CD4-positive, alpha-beta T cell (primary cell): Measurements from ENCODE around the gene PSMA6. TPM values are rescaled to one million over a fixed set of nuclear protein-coding genes. Genes with fewer than 3 reads are reported as not detected.
"Not testable (repeated sequence)": the region's sequence is repeated elsewhere in the genome, so short reads cannot be mapped to it uniquely, and the experiment has no call there.

Experiments
- ATAC-seq: fragments of 200-7000 bp; cut with Tn5 transposase; one replicate; pipeline ENCODE4 v1.10.0; 2022; ENCODE audit warnings: mild to moderate bottlenecking; ENCODE audit not compliant: poor library complexity
- CTCF ChIA-PET: fragments of 350-600 bp; sonication (Branson Sonifier 250); formaldehyde crosslinking; loops from one replicate; lab custom pipeline; 2021; ENCODE audit warnings: antibody characterized with exemption, inconsistent platforms; lab: Charles Lee
- POLR2A ChIA-PET: fragments of 350-600 bp; sonication (Branson Sonifier 250); formaldehyde crosslinking; loops from one replicate; lab custom pipeline; 2021; ENCODE audit warnings: antibody characterized with exemption, inconsistent platforms; lab: Charles Lee
- DNase-seq, 14 experiments: peaks; one replicate each; pipeline ENCODE4 v3.0.0-alpha.2; 2013 to 2020; ENCODE audit warnings: mixed read lengths in 2 of 14
- H3K27ac ChIP-seq, 2 donors: one replicate each; pipeline versions ENCODE4 v1.5.1 to v1.7.0; 2013; ENCODE audit warnings: low read length in 2 of 2, low read depth in 1 of 2, mild to moderate bottlenecking in 1 of 2
- H3K27me3 ChIP-seq, 2 experiments: 1 replicate in 1 of 2; 2 replicates in 1 of 2; pipeline versions ENCODE4 v1.6.1 to v1.7.0; 2013; ENCODE audit warnings: low read length in 2 of 2, control low read depth in 1 of 2, mild to moderate bottlenecking in 1 of 2, moderate library complexity in 1 of 2; ENCODE audit not compliant: insufficient read depth in 2 of 2, control insufficient read depth in 1 of 2
- H3K36me3 ChIP-seq: one replicate; pipeline ENCODE4 v1.6.1; 2013; ENCODE audit warnings: low read length, control low read depth; ENCODE audit not compliant: insufficient read depth
- H3K4me1 ChIP-seq: one replicate; pipeline ENCODE4 v1.6.1; 2013; ENCODE audit warnings: low read length, control low read depth; ENCODE audit not compliant: insufficient read depth
- H3K4me3 ChIP-seq: one replicate; pipeline ENCODE4 v1.5.1; 2013; ENCODE audit warnings: mild to moderate bottlenecking, low read length, moderate library complexity
- H3K9me3 ChIP-seq, 2 experiments: 1 replicate in 1 of 2; 2 replicates in 1 of 2; pipeline versions ENCODE4 v1.6.1 to v1.7.0; 2013; ENCODE audit warnings: low read length in 2 of 2, mild to moderate bottlenecking in 2 of 2, control low read depth in 1 of 2, moderate library complexity in 1 of 2; ENCODE audit not compliant: control insufficient read depth in 1 of 2, insufficient read depth in 1 of 2
- H3K27ac Mint-ChIP-seq: one replicate; pipeline ENCODE4 v1.8.0; 2020; ENCODE audit warnings: mixed read lengths
- H3K27me3 Mint-ChIP-seq: one replicate; pipeline ENCODE4 v1.8.0; 2021; ENCODE audit warnings: mixed read lengths
- H3K36me3 Mint-ChIP-seq: one replicate; pipeline ENCODE4 v1.8.0; 2021; ENCODE audit warnings: low read depth, mixed read lengths
- H3K4me1 Mint-ChIP-seq: one replicate; pipeline ENCODE4 v1.8.0; 2021; ENCODE audit warnings: low read depth, mixed read lengths
- H3K4me3 Mint-ChIP-seq: one replicate; pipeline ENCODE4 v1.8.0; 2020; ENCODE audit warnings: mild to moderate bottlenecking, mixed read lengths
- H3K9me3 Mint-ChIP-seq: one replicate; pipeline ENCODE4 v1.8.0; 2020; ENCODE audit warnings: mixed read lengths
- intact Hi-C, 2 experiments: fragments of 100-400 bp; cut with DNase I in 1 of 2; cut with micrococcal nuclease in 1 of 2; formaldehyde crosslinking; loops; one replicate each; pipeline versions ENCODE4 v1.15.1 to v1.9.0; 2023 to 2025; cut with DNase I, micrococcal nuclease
- total RNA-seq, 174 experiments: library from RNA in 2 of 174; stranded (reverse) in 2 of 174; gene quantifications; one replicate each; pipeline ENCODE4 v1.2.3 and lab custom pipeline; 2021 to 2026
- TF ChIP-seq, protein P1 (sequence below): fragments of 200-600 bp; IDR thresholded peaks from one replicate; pipeline ENCODE4 v1.8.0; 2022; ENCODE audit warnings: antibody characterized with exemption, mild to moderate bottlenecking

The PSMA6 gene
- total RNA-seq, 2 experiments from 2014 or later: 80.8 TPM

DNA sequence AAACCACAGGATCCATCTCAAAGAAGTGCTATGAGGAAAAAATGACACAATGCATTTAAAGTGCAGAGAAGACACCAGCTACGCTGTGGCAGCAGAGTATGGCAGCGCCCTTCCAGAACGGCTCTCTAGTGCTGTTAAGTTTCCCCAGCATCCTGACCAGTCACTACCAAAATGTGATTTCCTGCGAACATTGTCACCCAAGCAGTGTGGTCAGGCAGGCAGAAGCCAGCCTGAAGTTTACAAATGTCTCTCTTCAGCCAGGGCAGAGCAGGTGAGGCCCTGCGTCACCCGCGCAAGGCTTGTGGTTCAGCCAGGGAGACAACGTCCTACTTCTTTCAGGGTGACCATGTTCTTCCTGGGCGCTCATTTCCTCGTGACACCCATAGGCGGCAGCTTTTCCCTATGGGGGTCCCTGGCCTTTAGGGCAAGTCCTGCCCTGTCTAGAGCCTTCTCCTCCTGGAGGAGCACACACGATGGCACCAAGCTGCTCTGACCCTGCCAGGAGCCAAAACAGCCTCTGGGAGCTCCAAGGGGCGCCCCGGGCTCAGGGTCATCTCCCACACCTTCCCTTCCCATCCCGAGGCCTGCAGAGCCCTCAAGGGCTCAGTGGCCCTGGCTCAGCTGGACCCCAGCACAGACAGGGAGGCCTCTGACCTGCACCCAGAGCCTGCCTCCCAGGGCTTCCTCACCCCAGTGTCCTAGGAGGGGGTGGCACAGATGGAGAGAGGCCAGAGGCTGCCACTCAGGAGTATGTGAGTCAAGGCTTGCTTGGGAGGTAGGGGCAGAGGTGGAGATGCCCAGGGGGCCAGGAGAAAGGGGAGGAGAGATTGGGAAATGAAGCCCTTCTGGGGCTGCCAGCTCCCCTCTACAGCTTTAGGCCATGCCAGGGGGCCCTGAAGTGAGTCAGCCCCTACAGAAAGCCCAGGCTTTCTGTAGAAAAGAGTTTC lies 41.9 kb downstream of the PSMA6 start:
- DNase-seq: peak in 6 of 14 experiments; percentile 7 to 68 (median 30)

DNA sequence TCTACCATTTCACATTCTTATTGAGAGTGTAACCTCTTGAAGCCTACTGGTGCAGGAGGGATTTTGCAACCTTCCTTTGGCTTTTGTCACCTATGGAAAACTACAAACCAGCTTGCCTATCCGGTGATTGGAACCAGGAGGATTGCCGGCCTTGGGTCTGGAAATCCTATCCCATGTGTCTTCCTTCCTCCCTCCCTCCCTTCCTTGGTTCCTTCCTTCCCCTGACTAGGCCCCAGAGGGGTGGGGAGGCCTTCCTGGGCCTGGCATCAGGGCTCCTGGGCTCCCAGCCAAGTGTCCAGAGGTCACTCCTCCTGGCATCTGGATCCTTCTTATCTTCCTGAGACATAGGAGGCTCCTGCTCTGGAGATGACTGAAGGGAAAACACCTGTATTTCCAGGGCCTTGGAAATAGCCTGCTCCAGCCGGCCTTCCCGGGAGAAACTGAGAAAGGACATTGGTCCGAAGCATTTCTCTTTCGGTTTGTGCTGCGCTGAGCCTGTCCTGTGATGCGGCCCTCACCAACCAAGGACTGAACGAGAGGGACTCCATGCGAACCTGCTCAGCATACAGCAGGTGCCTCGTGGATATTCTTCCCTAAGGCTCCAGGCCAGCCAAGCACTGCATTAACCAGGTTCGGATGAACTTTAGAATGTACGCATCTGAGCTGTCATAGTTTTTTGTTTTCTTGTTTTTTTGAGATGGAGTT lies 43.4 kb downstream of the PSMA6 start:
- Histone ChIP-seq H3K36me3 (no peaks in the 10 kb centered on the region), H3K9me3 (no peaks in the 10 kb centered on the region), H3K4me1 (peaks cover 46% of the 10 kb centered on the region), H3K27ac (no peak overlapping the region), H3K4me3 (no peak overlapping the region), H3K27me3 (no peaks in the 10 kb centered on the region)
- POLR2A ChIA-PET: interaction anchor here (2.1 kb wide), 1 partner anchor 68 kb away, joined by 9 read pairs; the partner anchor contains the start of gene NFKBIA
- Mint-ChIP-seq H3K36me3 (no peaks in the 10 kb centered on the region), H3K4me3 (no peak overlapping the region), H3K27ac (no peak overlapping the region), H3K4me1 (peaks cover 27% of the 10 kb centered on the region), H3K9me3 (no peaks in the 10 kb centered on the region), H3K27me3 (no peaks in the 10 kb centered on the region)
- ATAC-seq (no peak), DNase-seq (no peak)
- intact Hi-C loops: no loop called here
- CTCF ChIA-PET: no interaction called here
- TF ChIP-seq, protein P1, sequence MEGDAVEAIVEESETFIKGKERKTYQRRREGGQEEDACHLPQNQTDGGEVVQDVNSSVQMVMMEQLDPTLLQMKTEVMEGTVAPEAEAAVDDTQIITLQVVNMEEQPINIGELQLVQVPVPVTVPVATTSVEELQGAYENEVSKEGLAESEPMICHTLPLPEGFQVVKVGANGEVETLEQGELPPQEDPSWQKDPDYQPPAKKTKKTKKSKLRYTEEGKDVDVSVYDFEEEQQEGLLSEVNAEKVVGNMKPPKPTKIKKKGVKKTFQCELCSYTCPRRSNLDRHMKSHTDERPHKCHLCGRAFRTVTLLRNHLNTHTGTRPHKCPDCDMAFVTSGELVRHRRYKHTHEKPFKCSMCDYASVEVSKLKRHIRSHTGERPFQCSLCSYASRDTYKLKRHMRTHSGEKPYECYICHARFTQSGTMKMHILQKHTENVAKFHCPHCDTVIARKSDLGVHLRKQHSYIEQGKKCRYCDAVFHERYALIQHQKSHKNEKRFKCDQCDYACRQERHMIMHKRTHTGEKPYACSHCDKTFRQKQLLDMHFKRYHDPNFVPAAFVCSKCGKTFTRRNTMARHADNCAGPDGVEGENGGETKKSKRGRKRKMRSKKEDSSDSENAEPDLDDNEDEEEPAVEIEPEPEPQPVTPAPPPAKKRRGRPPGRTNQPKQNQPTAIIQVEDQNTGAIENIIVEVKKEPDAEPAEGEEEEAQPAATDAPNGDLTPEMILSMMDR: no peak

More for the DNA sequence above, 41.9 kb downstream of the PSMA6 start:
- no peak overlapping the region for H3K4me3 ChIP-seq
- ChIA-PET CTCF (interaction anchor here (1.3 kb wide), 1 partner anchor 24 kb away, joined by 4 read pairs; no protein-coding TSS in a partner anchor), POLR2A (interaction anchor here (1.0 to 2.9 kb wide), 6 partner anchors 12 to 71 kb away, joined by 3 to 35 read pairs (median 7); partner anchors contain the start of genes NFKBIA and PSMA6)
- Mint-ChIP-seq H3K9me3 (no peaks in the 10 kb centered on the region), H3K27ac (peak overlapping the region; percentile 78), H3K27me3 (no peaks in the 10 kb centered on the region), H3K4me3 (peak overlapping the region; percentile 15), H3K4me1 (peaks cover 27% of the 10 kb centered on the region), H3K36me3 (no peaks in the 10 kb centered on the region)
- H3K27ac ChIP-seq: peak overlapping the region; percentile 5 to 64
- peak; percentile 47 for ATAC-seq
- TF ChIP-seq, protein P1: no peak
- H3K27me3 ChIP-seq: no peaks in the 10 kb centered on the region
- intact Hi-C loops: no loop called here
- H3K4me1 ChIP-seq: peaks cover 31% of the 10 kb centered on the region
- no peaks in the 10 kb centered on the region for H3K9me3 ChIP-seq
- no peaks in the 10 kb centered on the region for H3K36me3 ChIP-seq

DNA sequence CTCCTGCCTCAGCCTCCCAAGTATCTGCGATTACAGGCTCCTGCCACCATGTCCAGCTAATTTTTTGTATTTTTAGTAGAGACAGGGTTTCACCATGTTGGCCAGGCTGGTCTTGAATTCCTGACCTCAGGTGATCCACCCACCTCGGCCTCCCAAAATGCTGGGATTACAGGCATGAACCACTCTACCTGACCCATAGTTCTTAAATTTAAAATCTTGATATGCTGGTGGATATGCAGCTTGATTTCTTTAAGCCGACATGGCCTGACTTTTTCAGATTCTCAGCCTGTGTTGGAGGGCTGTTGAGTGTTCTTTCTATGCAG lies 44.0 kb downstream of the PSMA6 start:
- H3K27ac ChIP-seq, intact Hi-C loops, H3K4me3 ChIP-seq, H3K36me3 ChIP-seq, H3K9me3 ChIP-seq, CTCF ChIA-PET, DNase-seq, H3K9me3 Mint-ChIP-seq, H3K27me3 Mint-ChIP-seq, ATAC-seq, H3K27me3 ChIP-seq, H3K36me3 Mint-ChIP-seq, H3K27ac Mint-ChIP-seq, H3K4me3 Mint-ChIP-seq: not testable (repeated sequence)
- H3K4me1 Mint-ChIP-seq: peaks cover 27% of the 10 kb centered on the region
- POLR2A ChIA-PET: interaction anchor here (2.1 kb wide), 1 partner anchor 68 kb away, joined by 9 read pairs; the partner anchor contains the start of gene NFKBIA
- peaks cover 52% of the 10 kb centered on the region for H3K4me1 ChIP-seq
